ENCODE measurements around the gene RGL4.

The RGL4 gene

DNA sequence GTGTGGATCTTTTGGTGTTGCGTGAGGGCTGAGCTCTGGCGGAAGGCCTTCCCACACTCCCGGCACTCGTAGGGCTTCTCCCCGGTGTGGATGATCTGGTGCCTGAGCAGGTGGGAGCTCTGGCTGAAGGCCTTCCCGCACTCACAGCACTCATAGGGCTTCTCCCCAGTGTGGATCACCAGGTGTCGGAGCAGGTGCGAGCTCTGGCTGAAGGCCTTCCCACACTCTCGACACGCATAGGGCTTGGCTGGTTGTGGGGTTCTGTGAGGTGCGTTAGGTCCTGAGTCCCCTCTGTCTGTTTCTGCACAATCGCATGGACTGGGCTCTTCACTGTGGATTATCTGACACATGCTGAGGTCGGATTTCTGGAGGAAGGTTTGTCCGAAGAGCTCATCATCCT is 53.7 kb downstream of the RGL4 start:
- DNase-seq = no peak

- no peak for DNase-seq
Measured at GRCh38 chr22:23745791-23746190, 55.0 kb downstream of the RGL4 start.
